GM18873 (cell line): ENCODE data around the gene ST7.
A peak's percentile ranks its signal among the peaks of the same experiment; 100 is the strongest.

Experiments
- ATAC-seq: cut with Tn5 transposase; IDR thresholded peaks from one replicate; pipeline ENCODE4 v1.9.1; 2021; ENCODE audit warnings: mild to moderate bottlenecking, moderate library complexity, moderate number of reproducible peaks; ENCODE audit not compliant: unreplicated experiment, low FRiP score

The ST7 gene

GRCh38 chr7:117210397-117210796, 257.1 kb downstream of the ST7 start:
- no peak for ATAC-seq

- no peak for ATAC-seq
These were observed 257.6 kb downstream of the ST7 start for GRCh38 chr7:117210908-117211307.

- no peak for ATAC-seq
These were observed 258.3 kb downstream of the ST7 start for GRCh38 chr7:117211614-117212013.

- peak; percentile 66 for ATAC-seq
These were observed 259.9 kb downstream of the ST7 start for GRCh38 chr7:117212969-117213877.

GRCh38 chr7:117216010-117216409, 262.7 kb downstream of the ST7 start:
- ATAC-seq: no peak

- ATAC-seq: no peak
These were observed 263.3 kb downstream of the ST7 start for GRCh38 chr7:117216436-117217069.

GRCh38 chr7:117217106-117218035, 264.1 kb downstream of the ST7 start:
- no peak for ATAC-seq

GRCh38 chr7:117218700-117219099, 265.4 kb downstream of the ST7 start:
- ATAC-seq: no peak

GRCh38 chr7:117219485-117219884, 266.2 kb downstream of the ST7 start:
- ATAC-seq: no peak

- ATAC-seq: no peak
These were observed 267.5 kb downstream of the ST7 start for GRCh38 chr7:117220836-117221235.

- ATAC-seq: no peak
These were observed 272.2 kb downstream of the ST7 start for GRCh38 chr7:117225536-117225935.

- ATAC-seq: no peak
These were observed 273.8 kb downstream of the ST7 start for GRCh38 chr7:117227091-117227490.

- no peak for ATAC-seq
These were observed 276.0 kb downstream of the ST7 start for GRCh38 chr7:117229350-117229749.

- ATAC-seq: no peak
These were observed 277.2 kb downstream of the ST7 start for GRCh38 chr7:117230276-117231046.

- no peak for ATAC-seq
These were observed 277.7 kb downstream of the ST7 start for GRCh38 chr7:117231047-117231359.

- ATAC-seq: no peak
These were observed 284.3 kb downstream of the ST7 start for GRCh38 chr7:117237646-117238045.

- ATAC-seq: no peak
These were observed 285.2 kb downstream of the ST7 start for GRCh38 chr7:117238472-117238871.

- no peak for ATAC-seq
These were observed 285.6 kb downstream of the ST7 start for GRCh38 chr7:117238937-117239336.

GRCh38 chr7:117241088-117241487, 287.8 kb downstream of the ST7 start:
- no peak for ATAC-seq

GRCh38 chr7:117243390-117243789, 290.1 kb downstream of the ST7 start:
- ATAC-seq: no peak
